ENCODE measurements around the gene NDUFB8. TPM values are rescaled to one million over a fixed set of nuclear protein-coding genes. Genes with fewer than 3 reads are reported as not detected.

NDUFB8 gene
- total and polyA plus RNA-seq, 5 donors from 2014 or later, result 183 to 714 (median 619) TPM

GRCh38 chr10:100504096-100504495 lies 25.6 kb downstream of the NDUFB8 start:
- H3K4me1 Mint-ChIP-seq, result peaks cover 11 to 32% (median 25%) of the 10 kb centered on the region in 4 donors
- no peak overlapping the region for H3K27ac Mint-ChIP-seq
- H3K27ac ChIP-seq (ENCODE audit: insufficient read depth, low read length, poor library complexity, severe bottlenecking), result no peak overlapping the region
- H3K9me3 Mint-ChIP-seq, result no peaks in the 10 kb centered on the region
- H3K27me3 Mint-ChIP-seq, result no peaks in the 10 kb centered on the region
- no peaks in the 10 kb centered on the region for H3K27me3 ChIP-seq (ENCODE audit: control insufficient read depth, insufficient read depth, low read length)
- ATAC-seq (ENCODE audit: low read depth in 2 of 2), result no peak
- no peak overlapping the region for H3K4me3 ChIP-seq (ENCODE audit: low read depth, low read length)
- H3K36me3 Mint-ChIP-seq, result peaks cover 59% of the 10 kb centered on the region
- H3K4me3 Mint-ChIP-seq, result no peak overlapping the region
- no peaks in the 10 kb centered on the region for H3K9me3 ChIP-seq (ENCODE audit: control insufficient read depth in 2 of 2, low read length in 2 of 2)
- peaks cover 48% of the 10 kb centered on the region for H3K36me3 ChIP-seq (ENCODE audit: control insufficient read depth, insufficient read depth, low read length)
- no peak for DNase-seq
- H3K4me1 ChIP-seq (ENCODE audit: control insufficient read depth, insufficient read depth, low read length, poor library complexity, severe bottlenecking), result peaks cover 21% of the 10 kb centered on the region

GRCh38 chr10:100502926-100503494 lies 26.7 kb downstream of the NDUFB8 start:
- Histone ChIP-seq H3K4me3 (ENCODE audit: low read depth, low read length) (no peak overlapping the region), H3K4me1 (ENCODE audit: control insufficient read depth, insufficient read depth, low read length, poor library complexity, severe bottlenecking) (peaks cover 10% of the 10 kb centered on the region), H3K36me3 (ENCODE audit: control insufficient read depth, insufficient read depth, low read length) (peaks cover 56% of the 10 kb centered on the region), H3K27ac (ENCODE audit: insufficient read depth, low read length, poor library complexity, severe bottlenecking) (no peak overlapping the region), H3K9me3 (ENCODE audit: control insufficient read depth in 2 of 2, low read length in 2 of 2) (no peaks in the 10 kb centered on the region), H3K27me3 (ENCODE audit: control insufficient read depth, insufficient read depth, low read length) (no peaks in the 10 kb centered on the region)
- ATAC-seq (ENCODE audit: low read depth in 2 of 2) (no peak), DNase-seq (no peak)
- peaks cover 63% of the 10 kb centered on the region for H3K36me3 Mint-ChIP-seq
- no peak overlapping the region for H3K4me3 Mint-ChIP-seq
- H3K27me3 Mint-ChIP-seq, result no peaks in the 10 kb centered on the region
- peaks cover 6 to 22% (median 17%) of the 10 kb centered on the region in 4 donors for H3K4me1 Mint-ChIP-seq
- H3K27ac Mint-ChIP-seq, result peak overlapping the region in 1 of 3 donors; percentile 31
- no peaks in the 10 kb centered on the region for H3K9me3 Mint-ChIP-seq

- Histone ChIP-seq H3K36me3 (ENCODE audit: control insufficient read depth, insufficient read depth, low read length) (peaks cover 67% of the 10 kb centered on the region), H3K27me3 (ENCODE audit: control insufficient read depth, insufficient read depth, low read length) (no peaks in the 10 kb centered on the region), H3K4me3 (ENCODE audit: low read depth, low read length) (no peak overlapping the region), H3K27ac (ENCODE audit: insufficient read depth, low read length, poor library complexity, severe bottlenecking) (no peak overlapping the region), H3K9me3 (ENCODE audit: control insufficient read depth in 2 of 2, low read length in 2 of 2) (no peaks in the 10 kb centered on the region), H3K4me1 (ENCODE audit: control insufficient read depth, insufficient read depth, low read length, poor library complexity, severe bottlenecking) (no peaks in the 10 kb centered on the region)
- H3K9me3 Mint-ChIP-seq, result no peaks in the 10 kb centered on the region
- H3K27ac Mint-ChIP-seq, result peak overlapping the region in 2 of 3 donors; percentile 44 to 90
- H3K4me3 Mint-ChIP-seq, result no peak overlapping the region
- H3K27me3 Mint-ChIP-seq, result no peaks in the 10 kb centered on the region
- H3K4me1 Mint-ChIP-seq, result peaks cover 5 to 11% (median 7%) of the 10 kb centered on the region in 4 donors
- DNase-seq, result no peak
- ATAC-seq (ENCODE audit: low read depth in 2 of 2), result no peak
- H3K36me3 Mint-ChIP-seq, result peaks cover 68% of the 10 kb centered on the region
Measured at GRCh38 chr10:100501423-100501822, 28.2 kb downstream of the NDUFB8 start.

GRCh38 chr10:100498059-100498458 lies 31.6 kb downstream of the NDUFB8 start:
- Histone ChIP-seq H3K27me3 (ENCODE audit: control insufficient read depth, insufficient read depth, low read length) (no peaks in the 10 kb centered on the region), H3K36me3 (ENCODE audit: control insufficient read depth, insufficient read depth, low read length) (peaks cover 68% of the 10 kb centered on the region), H3K9me3 (ENCODE audit: control insufficient read depth in 2 of 2, low read length in 2 of 2) (no peaks in the 10 kb centered on the region), H3K4me3 (ENCODE audit: low read depth, low read length) (no peak overlapping the region), H3K27ac (ENCODE audit: insufficient read depth, low read length, poor library complexity, severe bottlenecking) (no peak overlapping the region), H3K4me1 (ENCODE audit: control insufficient read depth, insufficient read depth, low read length, poor library complexity, severe bottlenecking) (no peaks in the 10 kb centered on the region)
- H3K9me3 Mint-ChIP-seq, result no peaks in the 10 kb centered on the region
- peaks cover 0 to 8% (median 0%) of the 10 kb centered on the region in 4 donors for H3K4me1 Mint-ChIP-seq
- peaks cover 74% of the 10 kb centered on the region for H3K36me3 Mint-ChIP-seq
- peak overlapping the region in 1 of 3 donors; percentile 60 for H3K27ac Mint-ChIP-seq
- no peak for DNase-seq
- H3K4me3 Mint-ChIP-seq, result no peak overlapping the region
- no peaks in the 10 kb centered on the region for H3K27me3 Mint-ChIP-seq
- ATAC-seq (ENCODE audit: low read depth in 2 of 2), result no peak

- Mint-ChIP-seq H3K9me3 (no peaks in the 10 kb centered on the region), H3K27ac (no peak overlapping the region), H3K36me3 (peaks cover 69% of the 10 kb centered on the region), H3K4me3 (no peak overlapping the region), H3K4me1 (peaks cover 0 to 8% (median 0%) of the 10 kb centered on the region in 4 donors), H3K27me3 (no peaks in the 10 kb centered on the region)
- Histone ChIP-seq H3K4me3 (ENCODE audit: low read depth, low read length) (no peak overlapping the region), H3K4me1 (ENCODE audit: control insufficient read depth, insufficient read depth, low read length, poor library complexity, severe bottlenecking) (no peaks in the 10 kb centered on the region), H3K36me3 (ENCODE audit: control insufficient read depth, insufficient read depth, low read length) (peaks cover 68% of the 10 kb centered on the region), H3K9me3 (ENCODE audit: control insufficient read depth in 2 of 2, low read length in 2 of 2) (no peaks in the 10 kb centered on the region), H3K27me3 (ENCODE audit: control insufficient read depth, insufficient read depth, low read length) (no peaks in the 10 kb centered on the region), H3K27ac (ENCODE audit: insufficient read depth, low read length, poor library complexity, severe bottlenecking) (no peak overlapping the region)
- ATAC-seq (ENCODE audit: low read depth in 2 of 2) (no peak), DNase-seq (no peak)
Measured at GRCh38 chr10:100496567-100496966, 33.1 kb downstream of the NDUFB8 start.

- Mint-ChIP-seq H3K4me1 (peaks cover 0 to 2% (median 0%) of the 10 kb centered on the region in 4 donors), H3K27me3 (no peaks in the 10 kb centered on the region), H3K4me3 (no peak overlapping the region), H3K27ac (no peak overlapping the region), H3K9me3 (no peaks in the 10 kb centered on the region), H3K36me3 (peaks cover 74% of the 10 kb centered on the region)
- no peaks in the 10 kb centered on the region for H3K27me3 ChIP-seq (ENCODE audit: control insufficient read depth, insufficient read depth, low read length)
- no peaks in the 10 kb centered on the region for H3K9me3 ChIP-seq (ENCODE audit: control insufficient read depth in 2 of 2, low read length in 2 of 2)
- peaks cover 70% of the 10 kb centered on the region for H3K36me3 ChIP-seq (ENCODE audit: control insufficient read depth, insufficient read depth, low read length)
- DNase-seq (no peak), ATAC-seq (ENCODE audit: low read depth in 2 of 2) (no peak)
- H3K4me3 ChIP-seq (ENCODE audit: low read depth, low read length), result no peak overlapping the region
- H3K27ac ChIP-seq (ENCODE audit: insufficient read depth, low read length, poor library complexity, severe bottlenecking), result no peak overlapping the region
- no peaks in the 10 kb centered on the region for H3K4me1 ChIP-seq (ENCODE audit: control insufficient read depth, insufficient read depth, low read length, poor library complexity, severe bottlenecking)
Measured at GRCh38 chr10:100490531-100490930, 39.1 kb downstream of the NDUFB8 start.

- Histone ChIP-seq H3K27ac (ENCODE audit: insufficient read depth, low read length, poor library complexity, severe bottlenecking) (no peak overlapping the region), H3K27me3 (ENCODE audit: control insufficient read depth, insufficient read depth, low read length) (no peaks in the 10 kb centered on the region), H3K36me3 (ENCODE audit: control insufficient read depth, insufficient read depth, low read length) (peaks cover 66% of the 10 kb centered on the region), H3K9me3 (ENCODE audit: control insufficient read depth in 2 of 2, low read length in 2 of 2) (no peaks in the 10 kb centered on the region), H3K4me1 (ENCODE audit: control insufficient read depth, insufficient read depth, low read length, poor library complexity, severe bottlenecking) (no peaks in the 10 kb centered on the region), H3K4me3 (ENCODE audit: low read depth, low read length) (no peak overlapping the region)
- Mint-ChIP-seq H3K27me3 (no peaks in the 10 kb centered on the region), H3K9me3 (no peaks in the 10 kb centered on the region), H3K4me1 (peaks cover 0 to 4% (median 1%) of the 10 kb centered on the region in 4 donors), H3K36me3 (peaks cover 70% of the 10 kb centered on the region), H3K4me3 (no peak overlapping the region), H3K27ac (peak overlapping the region in 1 of 3 donors; percentile 35)
- DNase-seq (no peak), ATAC-seq (ENCODE audit: low read depth in 2 of 2) (no peak)
Measured at GRCh38 chr10:100489396-100489795, 40.3 kb downstream of the NDUFB8 start.

GRCh38 chr10:100487529-100487928 lies 42.1 kb downstream of the NDUFB8 start:
- peaks cover 4% of the 10 kb centered on the region for H3K27me3 Mint-ChIP-seq
- ATAC-seq (ENCODE audit: low read depth in 2 of 2) (no peak), DNase-seq (no peak)
- no peak overlapping the region for H3K4me3 Mint-ChIP-seq
- H3K9me3 Mint-ChIP-seq, result no peaks in the 10 kb centered on the region
- Histone ChIP-seq H3K4me3 (ENCODE audit: low read depth, low read length) (no peak overlapping the region), H3K27me3 (ENCODE audit: control insufficient read depth, insufficient read depth, low read length) (no peaks in the 10 kb centered on the region), H3K36me3 (ENCODE audit: control insufficient read depth, insufficient read depth, low read length) (peaks cover 55% of the 10 kb centered on the region), H3K27ac (ENCODE audit: insufficient read depth, low read length, poor library complexity, severe bottlenecking) (no peak overlapping the region), H3K9me3 (ENCODE audit: control insufficient read depth in 2 of 2, low read length in 2 of 2) (no peaks in the 10 kb centered on the region), H3K4me1 (ENCODE audit: control insufficient read depth, insufficient read depth, low read length, poor library complexity, severe bottlenecking) (peaks cover 5% of the 10 kb centered on the region)
- H3K4me1 Mint-ChIP-seq, result peaks cover 0 to 18% (median 5%) of the 10 kb centered on the region in 4 donors
- H3K27ac Mint-ChIP-seq, result no peak overlapping the region
- peaks cover 55% of the 10 kb centered on the region for H3K36me3 Mint-ChIP-seq

Data from CD4-positive, CD25-positive, alpha-beta regulatory T cell (primary cell).